ENCODE results near the gene VPS9D1.

VPS9D1 gene

GRCh38 chr16:89716916-89717687 lies 3.6 kb downstream of the VPS9D1 start:
- H3K27me3 ChIP-seq (ENCODE audit: insufficient read depth, low read depth, severe bottlenecking) = no peaks in the 10 kb centered on the region
- no peak overlapping the region for H3K4me3 ChIP-seq (ENCODE audit: low read depth, low read length)
- no peaks in the 10 kb centered on the region for H3K36me3 ChIP-seq
- H3K9me3 ChIP-seq (ENCODE audit: severe bottlenecking) = no peaks in the 10 kb centered on the region
- DNase-seq = no peak
- no peak overlapping the region for H3K27ac ChIP-seq
- no peak for TF ChIP-seq CTCF (IDR thresholded peaks at IDR 0.05; ENCODE audit: low read depth, low read length)

- no peak for TF ChIP-seq CTCF (IDR thresholded peaks at IDR 0.05; ENCODE audit: low read depth, low read length)
- H3K27me3 ChIP-seq (ENCODE audit: insufficient read depth, low read depth, severe bottlenecking) = no peaks in the 10 kb centered on the region
- H3K36me3 ChIP-seq = no peaks in the 10 kb centered on the region
Measured at GRCh38 chr16:89716493-89716892, 4.2 kb downstream of the VPS9D1 start.

GRCh38 chr16:89712274-89712781 lies 8.4 kb downstream of the VPS9D1 start:
- H3K27ac ChIP-seq = no peak overlapping the region
- no peak for TF ChIP-seq CTCF (IDR thresholded peaks at IDR 0.05; ENCODE audit: low read depth, low read length)
- DNase-seq = no peak
- no peak overlapping the region for H3K4me3 ChIP-seq (ENCODE audit: low read depth, low read length)
- H3K9me3 ChIP-seq (ENCODE audit: severe bottlenecking) = no peaks in the 10 kb centered on the region
- H3K27me3 ChIP-seq (ENCODE audit: insufficient read depth, low read depth, severe bottlenecking) = no peaks in the 10 kb centered on the region
- H3K36me3 ChIP-seq = no peaks in the 10 kb centered on the region

More at GRCh38 chr16:89716493-89716892, 4.2 kb downstream of the VPS9D1 start:
- no peaks in the 10 kb centered on the region for H3K9me3 ChIP-seq (ENCODE audit: severe bottlenecking)
- no peak overlapping the region for H3K4me3 ChIP-seq (ENCODE audit: low read depth, low read length)
- DNase-seq = no peak
- no peak overlapping the region for H3K27ac ChIP-seq

GRCh38 chr16:89711601-89712273 lies 9.0 kb downstream of the VPS9D1 start:
- Histone ChIP-seq H3K4me3 (ENCODE audit: low read depth, low read length) (no peak overlapping the region), H3K36me3 (no peaks in the 10 kb centered on the region), H3K27ac (no peak overlapping the region), H3K9me3 (ENCODE audit: severe bottlenecking) (no peaks in the 10 kb centered on the region), H3K27me3 (ENCODE audit: insufficient read depth, low read depth, severe bottlenecking) (no peaks in the 10 kb centered on the region)
- DNase-seq = no peak
- TF ChIP-seq CTCF (IDR thresholded peaks at IDR 0.05; ENCODE audit: low read depth, low read length) = no peak

- Histone ChIP-seq H3K36me3 (no peaks in the 10 kb centered on the region), H3K27ac (no peak overlapping the region), H3K27me3 (ENCODE audit: insufficient read depth, low read depth, severe bottlenecking) (no peaks in the 10 kb centered on the region), H3K9me3 (ENCODE audit: severe bottlenecking) (no peaks in the 10 kb centered on the region), H3K4me3 (ENCODE audit: low read depth, low read length) (no peak overlapping the region)
- no peak for DNase-seq
- TF ChIP-seq CTCF (IDR thresholded peaks at IDR 0.05; ENCODE audit: low read depth, low read length) = no peak
Measured at GRCh38 chr16:89710709-89711564, 9.8 kb downstream of the VPS9D1 start.

Measured in WERI-Rb-1 (cell line).